GM12801 (cell line): ENCODE measurements around the gene GPR146.

Experiments
- TF ChIP-seq, protein P1 (sequence below): IDR thresholded peaks from one replicate; pipeline ENCODE4 v1.5.1; 2011; ENCODE audit warnings: control low read depth; ENCODE audit not compliant: insufficient read length; ENCODE audit errors: extremely low read depth

The GPR146 gene

DNA sequence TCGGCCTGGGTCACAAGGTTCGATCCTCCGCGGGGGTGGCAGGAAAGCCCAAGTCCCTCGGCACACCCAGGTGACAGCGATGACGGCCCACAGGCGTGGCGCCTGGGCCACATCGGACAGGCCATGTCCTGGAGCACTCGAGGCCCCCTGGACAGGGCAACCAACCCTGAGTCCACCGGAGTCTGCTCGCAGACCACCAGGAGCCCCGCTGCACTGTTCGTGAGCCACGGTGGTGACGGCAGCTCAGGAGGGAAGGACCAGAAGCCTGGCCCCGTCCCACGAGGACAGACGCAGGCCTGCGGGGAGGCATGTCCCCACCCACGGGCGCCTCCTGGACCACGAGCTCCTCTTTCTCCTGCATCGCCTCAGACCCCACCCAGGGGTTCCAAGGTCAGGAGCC is 22.4 kb upstream of the GPR146 start:
- TF ChIP-seq, protein P1, sequence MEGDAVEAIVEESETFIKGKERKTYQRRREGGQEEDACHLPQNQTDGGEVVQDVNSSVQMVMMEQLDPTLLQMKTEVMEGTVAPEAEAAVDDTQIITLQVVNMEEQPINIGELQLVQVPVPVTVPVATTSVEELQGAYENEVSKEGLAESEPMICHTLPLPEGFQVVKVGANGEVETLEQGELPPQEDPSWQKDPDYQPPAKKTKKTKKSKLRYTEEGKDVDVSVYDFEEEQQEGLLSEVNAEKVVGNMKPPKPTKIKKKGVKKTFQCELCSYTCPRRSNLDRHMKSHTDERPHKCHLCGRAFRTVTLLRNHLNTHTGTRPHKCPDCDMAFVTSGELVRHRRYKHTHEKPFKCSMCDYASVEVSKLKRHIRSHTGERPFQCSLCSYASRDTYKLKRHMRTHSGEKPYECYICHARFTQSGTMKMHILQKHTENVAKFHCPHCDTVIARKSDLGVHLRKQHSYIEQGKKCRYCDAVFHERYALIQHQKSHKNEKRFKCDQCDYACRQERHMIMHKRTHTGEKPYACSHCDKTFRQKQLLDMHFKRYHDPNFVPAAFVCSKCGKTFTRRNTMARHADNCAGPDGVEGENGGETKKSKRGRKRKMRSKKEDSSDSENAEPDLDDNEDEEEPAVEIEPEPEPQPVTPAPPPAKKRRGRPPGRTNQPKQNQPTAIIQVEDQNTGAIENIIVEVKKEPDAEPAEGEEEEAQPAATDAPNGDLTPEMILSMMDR, result no peak

DNA sequence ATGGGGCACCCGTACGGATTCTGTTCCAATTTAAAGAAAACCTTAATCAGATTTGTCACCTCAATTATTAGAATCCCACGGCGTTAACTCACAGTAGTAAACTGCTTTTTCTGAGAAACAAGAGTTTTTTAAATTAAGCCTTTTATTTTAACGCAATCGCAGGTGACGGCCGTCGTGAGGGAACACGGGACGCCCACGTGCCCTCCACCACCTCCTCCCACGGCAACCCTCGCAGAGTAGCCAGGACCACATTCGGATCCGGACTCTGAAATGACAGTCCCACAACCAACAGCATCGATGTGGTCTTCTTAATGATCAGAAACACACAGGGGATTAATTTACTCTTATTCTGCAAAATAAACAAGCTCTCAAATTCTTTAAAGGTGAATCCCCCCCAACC is 22.0 kb upstream of the GPR146 start:
- TF ChIP-seq, protein P1, result no peak

DNA sequence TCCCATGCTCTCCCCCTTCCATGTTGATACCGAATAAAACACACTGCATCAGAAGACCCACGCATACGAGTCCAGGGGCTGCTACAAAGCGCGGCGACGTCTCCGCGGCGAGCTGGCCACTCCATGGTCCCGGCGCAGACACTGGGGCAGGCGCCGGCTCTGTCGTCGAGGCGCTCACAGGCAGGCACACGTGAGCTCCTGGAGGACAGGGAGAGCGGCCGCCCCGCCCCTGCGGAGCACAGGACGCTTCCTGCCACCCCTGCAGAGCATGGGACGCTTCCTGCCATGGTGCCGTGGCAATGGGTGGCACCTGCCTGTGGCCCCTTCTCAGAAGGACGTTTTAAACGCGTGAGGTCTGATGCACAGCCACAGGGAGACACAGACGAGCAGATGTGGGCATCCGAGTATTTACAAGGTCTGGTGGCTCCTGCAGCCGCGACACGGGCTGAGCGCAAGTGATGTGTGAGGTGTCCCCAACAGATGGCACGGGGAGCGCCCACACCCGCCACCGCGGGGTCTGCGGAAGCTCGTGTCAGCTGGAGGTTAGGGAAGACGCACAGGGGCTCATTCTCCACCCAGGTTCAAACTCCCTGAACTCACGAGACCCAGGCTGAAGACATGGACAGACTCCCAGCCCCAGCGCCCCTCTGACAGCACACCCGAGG is 21.4 kb upstream of the GPR146 start:
- TF ChIP-seq, protein P1, result no peak

DNA sequence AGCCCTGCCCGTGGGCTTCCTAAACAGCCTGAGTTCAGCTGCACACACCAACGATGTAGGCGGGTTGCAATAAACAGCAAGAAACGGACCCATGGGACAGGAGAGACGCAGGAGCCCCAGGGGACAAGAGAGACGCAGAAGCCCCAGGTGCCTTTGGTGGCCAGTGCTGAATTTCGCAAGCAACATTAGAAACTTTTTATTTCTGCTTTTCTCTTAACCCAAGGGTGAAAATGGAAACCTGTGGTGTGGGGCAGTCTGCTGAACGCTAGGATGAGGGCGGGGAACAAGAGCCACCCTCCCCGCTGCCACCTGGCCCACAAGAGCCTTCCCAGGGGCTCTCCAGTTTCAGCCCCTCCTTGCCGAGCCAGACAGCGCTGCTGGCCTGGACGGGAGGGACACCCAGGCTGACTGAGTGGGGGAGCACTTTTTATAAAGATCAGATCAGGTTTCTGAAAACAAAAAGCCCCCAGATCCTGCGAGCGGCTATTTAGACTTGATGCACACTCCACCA is 20.0 kb upstream of the GPR146 start:
- TF ChIP-seq, protein P1, result no peak

DNA sequence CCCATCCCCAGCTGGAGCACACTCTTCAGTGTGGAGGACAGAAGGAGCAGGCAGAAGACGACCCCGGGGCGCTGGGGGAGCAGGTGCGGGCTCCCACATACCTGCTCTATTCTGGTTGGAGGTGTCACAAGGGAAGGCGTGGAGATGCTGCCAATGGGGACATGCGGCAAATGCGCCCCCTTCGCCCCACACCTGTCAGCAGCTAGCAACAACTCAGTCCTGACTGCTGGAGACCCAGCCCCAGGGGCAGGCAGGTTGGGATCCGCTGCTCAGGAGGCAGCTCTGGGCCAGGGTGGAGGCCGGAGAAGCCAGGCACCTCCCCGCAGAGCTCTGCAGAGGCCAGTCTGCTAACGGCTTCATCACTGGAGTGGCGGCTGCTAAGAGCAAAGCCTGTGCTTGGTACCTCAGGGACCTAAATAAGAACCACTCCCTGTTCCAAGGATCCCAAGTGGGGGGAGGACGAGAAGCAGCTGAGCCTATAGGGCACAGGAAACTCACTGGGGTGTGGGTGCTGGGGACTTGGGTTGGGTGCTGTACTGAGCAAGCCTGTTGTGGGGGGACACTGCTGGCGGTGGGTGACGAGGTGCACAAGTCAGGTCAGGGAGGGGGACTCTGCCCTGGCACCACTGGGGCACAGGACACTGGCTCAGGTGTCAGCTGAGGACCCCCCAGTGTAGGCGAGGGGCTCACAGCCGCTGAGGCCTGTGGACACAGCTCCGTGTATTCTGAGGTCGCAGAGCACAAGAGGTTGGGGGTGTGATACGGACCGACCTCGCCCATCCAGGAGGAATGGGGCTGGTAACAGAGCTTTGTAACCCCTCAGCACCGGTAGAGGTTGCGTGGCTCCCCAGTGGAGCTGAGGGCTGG is 19.2 kb upstream of the GPR146 start:
- TF ChIP-seq, protein P1, result no peak

DNA sequence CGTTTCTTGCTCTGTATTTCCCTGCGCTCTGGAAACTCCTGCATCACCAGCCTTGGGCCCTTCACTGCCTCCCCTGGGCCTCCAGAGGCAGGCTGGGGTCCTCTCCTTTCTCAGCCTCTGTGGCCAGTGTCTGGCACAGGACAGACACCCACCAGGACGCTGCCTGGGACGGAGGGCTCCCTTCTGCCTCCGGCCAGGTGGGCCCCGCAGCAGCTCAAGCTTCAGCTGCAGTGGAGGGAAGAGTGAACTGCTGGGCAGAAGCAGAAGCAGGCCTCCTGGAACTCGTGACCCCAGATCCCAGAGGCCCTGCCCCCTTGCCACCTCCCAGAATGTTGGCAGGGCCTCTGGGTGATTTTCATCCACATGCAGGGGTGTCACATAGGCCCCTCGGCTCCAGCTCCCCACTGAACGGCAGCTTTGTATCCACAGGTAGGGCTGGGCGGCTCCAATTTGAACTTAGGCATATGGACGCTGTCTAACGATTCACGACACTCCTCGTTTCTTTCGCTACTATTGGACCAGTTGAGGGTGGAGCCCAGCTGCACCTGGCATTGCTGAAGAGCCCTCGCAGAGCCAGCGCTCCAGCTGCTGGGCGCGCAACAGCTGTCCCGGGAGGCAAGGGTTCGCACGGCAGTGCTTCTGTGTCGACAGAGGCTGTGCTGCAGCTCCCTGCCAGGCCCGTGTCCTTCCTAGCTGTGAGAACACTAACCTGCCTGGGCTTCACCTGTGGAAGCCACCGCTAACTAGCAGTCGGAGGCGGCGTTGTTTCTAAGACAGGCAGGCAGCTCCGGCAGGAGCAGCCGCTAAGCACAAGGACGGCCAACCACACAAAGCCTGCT is 18.4 kb upstream of the GPR146 start:
- TF ChIP-seq, protein P1, result no peak

DNA sequence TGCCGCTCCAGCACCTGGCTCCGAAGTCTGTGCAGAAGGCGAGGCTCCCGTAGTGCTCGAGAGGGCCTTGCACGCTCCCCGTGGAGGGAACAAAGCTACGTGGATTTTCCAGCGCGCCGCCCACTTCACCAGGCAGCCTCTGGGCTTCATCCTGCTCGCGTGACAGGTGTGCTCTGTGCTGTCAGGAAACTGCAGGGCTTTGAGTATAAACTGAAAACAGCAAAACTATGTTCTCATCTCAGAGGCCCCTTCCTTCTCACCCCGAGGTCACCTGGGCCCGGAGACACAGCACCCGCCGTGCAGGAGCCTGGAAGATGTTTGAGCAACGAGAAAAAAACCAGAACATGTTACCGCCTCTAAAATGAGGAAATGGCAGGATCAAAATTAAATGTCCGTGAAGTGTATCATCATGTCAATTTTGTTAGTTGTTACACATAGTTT is 17.6 kb upstream of the GPR146 start:
- TF ChIP-seq, protein P1, result no peak
